Mucosa of stomach (tissue), 1 donor: Measurements from ENCODE around the gene LPIN2.
"Not testable (repeated sequence)": the region's sequence is repeated elsewhere in the genome, so short reads cannot be mapped to it uniquely, and the experiment has no call there.

Experiments used
- H3K27me3 ChIP-seq: one replicate; pipeline ENCODE4 v1.7.0; 2013; ENCODE audit warnings: mild to moderate bottlenecking, low read length; ENCODE audit not compliant: control insufficient read depth, insufficient read depth
- H3K36me3 ChIP-seq: one replicate; pipeline ENCODE4 v1.7.0; 2013; ENCODE audit warnings: low read length; ENCODE audit not compliant: control insufficient read depth, insufficient read depth
- H3K4me1 ChIP-seq: one replicate; pipeline ENCODE4 v1.7.0; 2013; ENCODE audit warnings: mild to moderate bottlenecking, low read length; ENCODE audit not compliant: control insufficient read depth, insufficient read depth
- H3K4me3 ChIP-seq: one replicate; pipeline ENCODE4 v1.7.0; 2013; ENCODE audit warnings: low read length
- H3K9ac ChIP-seq: one replicate; pipeline ENCODE4 v1.7.0; 2013; ENCODE audit warnings: mild to moderate bottlenecking, low read length, moderate library complexity
- H3K9me3 ChIP-seq: one replicate; pipeline ENCODE4 v1.7.0; 2013; ENCODE audit warnings: mild to moderate bottlenecking, low read length, moderate library complexity; ENCODE audit not compliant: control insufficient read depth
- donor health status: Pancreatic carcinoma.

Gene LPIN2

DNA sequence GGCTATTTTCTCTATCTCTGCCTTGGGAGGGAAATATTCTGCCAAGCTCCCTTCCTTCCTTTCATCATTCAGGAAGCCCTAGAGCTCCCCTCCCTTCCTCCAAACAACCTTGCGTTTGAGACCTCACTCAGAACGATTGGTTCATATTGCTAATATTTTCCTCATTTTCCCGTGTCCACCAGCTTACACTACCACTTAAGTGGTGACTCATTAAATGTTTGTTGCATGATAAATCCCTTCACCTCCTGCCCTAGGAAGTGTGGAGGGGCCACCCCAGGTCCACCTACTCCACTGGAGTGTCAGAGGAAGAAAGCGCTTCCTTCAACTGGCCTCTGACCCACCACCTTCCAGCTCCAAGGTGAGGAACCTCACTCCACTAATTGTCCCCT, 2.3 kb upstream of the LPIN2 start:
- Histone ChIP-seq H3K9ac (peak overlapping the region; percentile 7), H3K36me3 (no peaks in the 10 kb centered on the region), H3K4me3 (no peak overlapping the region), H3K27me3 (no peaks in the 10 kb centered on the region), H3K4me1 (peaks cover 30% of the 10 kb centered on the region), H3K9me3 (no peaks in the 10 kb centered on the region)

DNA sequence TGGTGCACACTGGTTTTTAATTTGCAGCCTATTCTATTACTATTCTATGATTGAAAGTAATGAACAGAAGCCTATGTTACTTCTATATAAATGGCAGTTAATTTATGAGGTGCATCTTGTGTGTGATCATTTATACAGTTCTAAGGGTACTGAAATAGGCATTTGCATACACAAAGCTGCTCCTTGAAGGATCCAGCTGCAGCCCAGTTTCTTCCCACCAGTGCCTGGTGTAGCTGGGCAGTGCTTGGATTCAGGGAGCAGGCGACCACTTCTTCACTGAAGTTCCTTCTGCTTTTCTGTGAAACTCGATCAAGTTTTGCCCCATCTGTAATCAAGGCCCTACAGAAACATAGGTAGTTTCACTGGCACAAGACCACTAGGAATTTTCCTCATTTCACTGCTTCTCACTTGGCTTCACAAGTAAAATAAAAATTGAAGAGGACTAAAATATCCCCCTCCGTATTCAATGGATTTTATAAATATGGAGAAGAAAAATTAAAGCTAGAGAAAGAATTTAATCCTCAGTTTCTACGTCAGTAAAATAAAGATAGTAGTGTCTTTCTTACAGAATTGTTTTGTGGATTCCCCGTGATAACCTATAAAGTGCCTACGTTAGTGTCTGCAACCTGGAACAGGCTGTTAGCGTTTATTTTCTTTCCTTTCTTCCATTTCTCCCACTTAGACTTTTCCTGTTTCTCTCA, 1.7 kb upstream of the LPIN2 start:
- no peaks in the 10 kb centered on the region for H3K9me3 ChIP-seq
- H3K9ac ChIP-seq = peak overlapping the region; percentile 33
- H3K4me3 ChIP-seq = no peak overlapping the region
- H3K4me1 ChIP-seq = peaks cover 35% of the 10 kb centered on the region
- H3K36me3 ChIP-seq = peaks cover 4% of the 10 kb centered on the region
- no peaks in the 10 kb centered on the region for H3K27me3 ChIP-seq

DNA sequence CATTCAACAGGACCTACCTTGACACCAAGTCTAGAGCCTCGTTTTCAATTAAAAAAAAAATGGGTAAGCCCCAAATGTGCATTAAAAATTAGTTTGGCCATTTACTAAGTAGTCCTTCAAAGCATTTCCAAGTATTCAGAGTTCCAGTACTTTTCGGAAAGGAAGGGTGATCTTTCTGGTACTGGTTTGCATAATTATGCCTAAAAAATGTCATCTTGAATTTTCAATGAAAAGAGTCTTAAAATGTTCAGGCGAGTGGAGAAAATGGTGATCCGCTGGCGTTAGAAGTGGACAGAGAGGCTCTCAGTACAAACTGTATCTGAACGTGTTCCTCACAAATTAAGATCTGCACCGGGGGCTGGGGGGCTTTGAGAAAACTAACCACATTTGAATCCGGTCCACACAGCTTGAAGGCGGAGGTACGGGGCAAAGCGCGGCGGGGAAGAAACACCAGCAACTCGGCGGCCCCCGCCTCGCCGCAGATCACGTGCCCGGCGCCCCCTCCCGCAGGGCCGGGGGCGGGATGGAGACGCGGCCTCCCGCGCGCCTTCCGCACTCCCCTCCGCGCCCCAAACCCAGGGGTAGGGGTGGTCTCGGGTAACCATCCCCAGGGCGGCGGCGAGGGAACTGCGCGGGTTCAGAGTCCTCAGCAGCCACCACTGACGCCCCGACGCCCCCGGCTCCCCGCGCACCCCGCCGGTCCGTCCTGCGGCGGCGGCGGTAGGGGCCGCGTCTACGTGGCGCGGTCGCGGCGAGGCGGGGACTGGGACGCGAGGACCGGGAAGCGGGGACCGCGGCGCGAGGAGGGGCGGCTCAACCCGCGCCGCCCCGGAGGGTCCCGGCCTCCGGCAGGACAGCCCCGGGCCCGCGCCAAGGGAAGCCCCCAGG, 564 bp downstream of the LPIN2 start:
- Histone ChIP-seq H3K9ac (peak overlapping the region; percentile 92), H3K4me1 (peaks cover 36% of the 10 kb centered on the region), H3K4me3 (peak overlapping the region; percentile 88), H3K9me3 (no peaks in the 10 kb centered on the region), H3K36me3 (peaks cover 4% of the 10 kb centered on the region), H3K27me3 (no peaks in the 10 kb centered on the region)

DNA sequence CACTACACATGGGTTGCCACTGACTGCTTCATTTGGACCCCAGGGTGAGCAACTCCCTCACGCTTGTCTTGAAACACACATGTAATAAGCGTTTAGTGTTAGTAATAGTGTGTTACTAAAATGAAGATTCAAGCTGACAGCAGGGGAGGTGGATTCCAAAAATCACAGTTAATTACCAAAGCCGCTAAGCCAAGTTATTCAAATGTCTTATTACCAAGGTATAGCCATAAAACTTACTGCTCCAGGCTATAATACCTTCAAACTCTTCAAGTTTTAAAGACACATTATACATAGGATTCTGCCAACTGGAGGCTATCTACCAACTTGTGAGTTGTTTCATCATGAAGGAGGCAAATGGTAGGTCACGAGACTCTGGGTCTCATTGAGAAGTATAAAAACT, 2.9 kb downstream of the LPIN2 start:
- no peaks in the 10 kb centered on the region for H3K9me3 ChIP-seq
- peaks cover 9% of the 10 kb centered on the region for H3K36me3 ChIP-seq
- H3K4me1 ChIP-seq = peaks cover 29% of the 10 kb centered on the region
- no peak overlapping the region for H3K4me3 ChIP-seq
- no peak overlapping the region for H3K9ac ChIP-seq
- no peaks in the 10 kb centered on the region for H3K27me3 ChIP-seq

DNA sequence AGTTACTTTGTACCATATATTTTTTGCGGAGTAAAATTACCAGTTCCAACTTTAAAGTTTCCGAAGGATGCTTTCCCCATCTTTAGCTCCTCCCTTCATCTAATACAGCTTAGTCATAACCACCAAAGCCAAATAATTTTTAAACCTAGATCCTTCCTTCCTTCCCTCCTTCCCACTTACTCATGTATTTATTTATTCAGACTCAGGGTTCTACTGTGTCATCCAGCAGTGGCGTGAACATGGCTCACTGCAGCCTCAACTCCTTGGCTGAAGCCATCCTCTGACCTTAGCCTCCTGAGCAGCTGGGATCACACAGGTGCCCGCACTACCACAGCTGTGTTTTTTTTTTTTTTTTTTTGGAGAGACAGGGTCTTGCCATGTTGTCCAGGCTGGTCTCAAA, 4.4 kb downstream of the LPIN2 start:
- no peaks in the 10 kb centered on the region for H3K27me3 ChIP-seq
- peaks cover 9% of the 10 kb centered on the region for H3K36me3 ChIP-seq
- no peaks in the 10 kb centered on the region for H3K9me3 ChIP-seq
- H3K4me1 ChIP-seq = peaks cover 19% of the 10 kb centered on the region
- H3K4me3 ChIP-seq = no peak overlapping the region
- no peak overlapping the region for H3K9ac ChIP-seq

DNA sequence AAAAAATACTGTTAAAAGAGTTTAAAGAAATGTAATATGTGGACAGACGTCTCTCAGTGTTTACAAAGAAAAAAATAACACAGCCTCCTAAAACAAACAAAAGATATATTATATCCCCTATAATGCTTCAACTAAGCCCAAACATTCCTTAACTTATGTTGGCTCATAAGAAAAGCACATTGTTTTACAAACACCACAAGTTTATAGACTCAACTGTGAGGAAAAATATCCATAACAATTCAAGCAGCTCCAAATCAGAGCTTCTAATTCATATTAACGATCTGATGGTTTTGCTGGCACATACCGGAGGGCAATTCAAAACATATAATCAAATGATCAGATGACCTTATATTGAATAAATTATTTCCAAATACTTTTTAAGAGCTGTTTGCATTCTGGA, 5.5 kb downstream of the LPIN2 start:
- Histone ChIP-seq H3K4me1 (peaks cover 23% of the 10 kb centered on the region), H3K36me3 (peaks cover 12% of the 10 kb centered on the region), H3K4me3 (no peak overlapping the region), H3K9ac (no peak overlapping the region), H3K27me3 (no peaks in the 10 kb centered on the region), H3K9me3 (no peaks in the 10 kb centered on the region)

DNA sequence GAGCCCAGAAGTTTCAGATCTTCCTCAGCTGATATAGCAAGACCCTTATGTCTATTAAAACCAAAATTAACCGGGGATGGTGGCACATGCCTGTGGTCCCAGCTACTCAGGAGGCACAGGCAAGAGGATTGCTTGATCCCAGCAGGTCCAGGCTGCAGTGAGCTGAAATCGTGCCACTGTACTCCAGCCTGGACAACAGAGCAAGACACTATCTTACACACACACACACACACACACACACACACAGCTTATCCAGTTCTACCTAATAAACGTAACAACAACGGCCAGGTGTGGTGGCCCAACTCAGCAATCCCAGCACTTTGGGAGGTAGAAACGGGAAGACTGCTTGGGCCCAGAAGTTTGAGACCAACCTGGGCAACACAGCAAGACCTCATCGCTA, 7.5 kb downstream of the LPIN2 start:
- no peaks in the 10 kb centered on the region for H3K9me3 ChIP-seq
- no peak overlapping the region for H3K9ac ChIP-seq
- peaks cover 13% of the 10 kb centered on the region for H3K36me3 ChIP-seq
- H3K27me3 ChIP-seq = no peaks in the 10 kb centered on the region
- H3K4me3 ChIP-seq = no peak overlapping the region
- H3K4me1 ChIP-seq = peaks cover 22% of the 10 kb centered on the region

DNA sequence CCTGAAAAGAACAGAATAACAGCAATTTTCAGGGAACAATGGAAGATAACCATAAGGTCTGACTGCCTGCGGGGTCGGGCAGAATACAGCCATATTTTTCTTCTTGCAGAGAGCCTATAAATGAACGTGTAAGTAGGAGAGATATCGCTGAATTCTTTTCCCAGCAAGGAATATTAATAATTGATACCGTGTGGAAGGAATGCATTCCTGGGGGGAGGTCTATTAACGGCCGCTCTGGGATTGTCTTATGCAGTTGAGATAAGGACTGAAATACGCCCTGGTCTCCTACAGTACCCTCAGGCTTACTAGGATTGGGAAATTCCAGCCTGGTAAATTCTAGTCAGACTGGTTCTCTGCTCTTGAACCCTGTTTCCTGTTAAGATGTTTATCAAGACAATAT, 9.2 kb downstream of the LPIN2 start:
- peaks cover 16% of the 10 kb centered on the region for H3K4me1 ChIP-seq
- H3K36me3 ChIP-seq, H3K4me3 ChIP-seq, H3K27me3 ChIP-seq, H3K9ac ChIP-seq, H3K9me3 ChIP-seq: not testable (repeated sequence)

DNA sequence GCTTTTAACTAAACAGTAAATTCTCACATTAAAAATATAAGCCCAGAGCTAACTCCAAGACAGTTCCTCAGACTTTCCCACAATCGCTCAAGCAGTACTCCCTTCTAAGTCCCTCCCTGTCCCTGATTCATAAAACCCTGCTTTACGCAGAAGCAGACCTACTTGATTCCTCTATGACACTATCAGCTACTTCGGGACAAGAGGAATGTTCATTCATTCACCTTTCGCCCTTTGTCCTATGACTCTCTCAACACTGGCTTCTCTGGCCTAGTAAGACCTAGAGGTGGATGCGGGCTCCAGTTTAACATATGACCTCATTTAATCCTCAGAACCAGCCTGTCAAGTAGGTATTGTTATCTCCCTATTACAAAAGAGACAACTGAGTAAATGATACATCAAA, 10.2 kb downstream of the LPIN2 start:
- Histone ChIP-seq H3K9ac (peak overlapping the region; percentile 5), H3K4me3 (no peak overlapping the region), H3K36me3 (peaks cover 10% of the 10 kb centered on the region), H3K9me3 (no peaks in the 10 kb centered on the region), H3K27me3 (no peaks in the 10 kb centered on the region), H3K4me1 (peaks cover 26% of the 10 kb centered on the region)

DNA sequence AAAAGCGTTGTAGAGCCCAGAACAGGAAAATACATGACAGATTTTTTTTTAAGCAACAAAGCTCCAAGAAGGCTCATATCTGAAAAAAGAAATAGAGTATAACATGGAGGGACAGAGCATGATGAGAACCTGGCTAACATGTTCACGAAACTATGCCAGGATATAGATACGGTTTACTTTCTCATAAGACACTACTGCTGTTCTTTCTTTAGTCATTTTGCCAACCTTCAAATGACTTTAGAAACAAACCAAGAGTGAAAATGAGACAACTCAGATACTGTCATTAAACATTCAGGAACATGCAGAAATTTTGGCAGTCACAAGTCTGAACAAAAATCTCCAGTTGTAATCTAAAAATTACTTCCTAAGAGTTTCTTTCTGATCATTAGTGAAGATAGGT, 14.3 kb downstream of the LPIN2 start:
- Histone ChIP-seq H3K4me3 (no peak overlapping the region), H3K9me3 (no peaks in the 10 kb centered on the region), H3K27me3 (no peaks in the 10 kb centered on the region), H3K4me1 (peaks cover 38% of the 10 kb centered on the region), H3K9ac (no peak overlapping the region), H3K36me3 (peaks cover 5% of the 10 kb centered on the region)

DNA sequence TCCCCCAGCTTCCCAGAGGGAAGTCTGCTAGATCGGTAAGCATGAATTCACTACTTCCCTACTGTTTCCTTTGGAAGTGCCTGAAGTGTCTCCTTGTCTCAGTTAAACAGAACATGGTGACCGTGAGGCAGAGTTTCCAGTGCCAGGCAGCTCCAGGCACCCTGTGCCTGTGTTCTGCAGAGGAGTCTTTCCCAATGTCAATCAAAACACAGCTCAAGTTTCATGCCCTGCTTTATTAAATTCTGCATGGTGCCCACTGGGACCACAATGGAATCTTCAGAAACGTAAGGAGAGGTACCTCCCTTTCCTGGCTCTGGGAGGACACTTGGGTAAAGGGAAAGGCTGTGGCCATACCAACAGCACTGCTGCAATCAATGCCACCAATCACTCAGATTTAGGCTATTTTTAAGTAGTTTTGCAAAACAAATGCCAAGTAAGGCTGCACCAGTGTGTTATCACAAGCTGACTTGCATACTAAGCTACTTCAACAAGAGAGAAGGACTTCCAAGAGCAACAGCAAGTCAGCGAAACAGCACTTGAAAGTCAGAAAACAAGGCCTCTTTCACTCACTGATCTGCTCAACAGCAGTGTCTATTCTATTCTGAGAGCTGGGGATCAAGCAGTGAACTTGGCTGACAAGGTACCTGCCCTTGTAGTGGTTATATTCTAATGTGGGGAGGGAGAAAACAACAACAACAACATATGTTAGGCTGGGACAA, 14.9 kb downstream of the LPIN2 start:
- peaks cover 5% of the 10 kb centered on the region for H3K36me3 ChIP-seq
- no peak overlapping the region for H3K9ac ChIP-seq
- H3K9me3 ChIP-seq = no peaks in the 10 kb centered on the region
- H3K4me3 ChIP-seq = no peak overlapping the region
- peaks cover 37% of the 10 kb centered on the region for H3K4me1 ChIP-seq
- H3K27me3 ChIP-seq = no peaks in the 10 kb centered on the region

DNA sequence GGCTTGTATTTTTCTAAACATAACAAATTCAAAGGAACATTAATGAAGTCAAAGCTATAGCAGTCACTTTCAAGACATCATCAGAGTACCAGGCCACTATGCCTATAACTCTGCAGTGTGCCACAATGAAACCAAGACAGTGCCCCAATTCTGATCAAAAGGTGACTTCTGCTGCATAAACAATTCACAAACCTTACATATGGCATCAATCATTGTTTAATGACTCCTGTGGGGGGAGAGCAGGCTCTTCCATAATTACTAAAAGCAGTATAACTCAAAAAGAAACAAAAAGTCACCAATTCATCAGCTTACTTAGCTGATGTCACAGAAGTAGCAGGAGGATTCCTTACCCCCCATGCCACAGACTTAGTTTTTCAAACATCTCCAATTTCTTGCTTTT, 15.5 kb downstream of the LPIN2 start:
- peaks cover under 1% of the 10 kb centered on the region for H3K36me3 ChIP-seq
- no peak overlapping the region for H3K4me3 ChIP-seq
- peaks cover 32% of the 10 kb centered on the region for H3K4me1 ChIP-seq
- H3K9ac ChIP-seq = no peak overlapping the region
- H3K9me3 ChIP-seq = no peaks in the 10 kb centered on the region
- H3K27me3 ChIP-seq = no peaks in the 10 kb centered on the region
